Muscle of arm (tissue), 14 donors: ENCODE results near the gene PANX3. TPM values are rescaled to one million over a fixed set of nuclear protein-coding genes. Genes with fewer than 3 reads are reported as not detected.
"Not testable (repeated sequence)": the region's sequence is repeated elsewhere in the genome, so short reads cannot be mapped to it uniquely, and the experiment has no call there.

Source experiments
- DNase-seq: peaks from one replicate; pipeline ENCODE4 v3.0.0-alpha.2; 2013
- long read RNA-seq, 11 donors: transcript quantifications; one replicate each; lab custom pipeline, GENCODE V29; 2026
- polyA plus RNA-seq, 12 donors: library from polyadenylated mRNA; unstranded; fragments of 120-200 nt; gene quantifications; one replicate each; pipeline ENCODE4 v1.2.1, GENCODE V29; 2013; ENCODE audit not compliant: insufficient read length in 12 of 12

Gene PANX3, protein sequence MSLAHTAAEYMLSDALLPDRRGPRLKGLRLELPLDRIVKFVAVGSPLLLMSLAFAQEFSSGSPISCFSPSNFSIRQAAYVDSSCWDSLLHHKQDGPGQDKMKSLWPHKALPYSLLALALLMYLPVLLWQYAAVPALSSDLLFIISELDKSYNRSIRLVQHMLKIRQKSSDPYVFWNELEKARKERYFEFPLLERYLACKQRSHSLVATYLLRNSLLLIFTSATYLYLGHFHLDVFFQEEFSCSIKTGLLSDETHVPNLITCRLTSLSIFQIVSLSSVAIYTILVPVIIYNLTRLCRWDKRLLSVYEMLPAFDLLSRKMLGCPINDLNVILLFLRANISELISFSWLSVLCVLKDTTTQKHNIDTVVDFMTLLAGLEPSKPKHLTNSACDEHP
- under 1 TPM in 4 of 12 donors, not detected in 8; 0.10 to 0.18 (median 0.15) TPM for polyA plus RNA-seq
- long read RNA-seq, donor 1 = 0 reads
- long read RNA-seq, donor 2 = 0 reads
- long read RNA-seq, donor 3 = 0 reads
- long read RNA-seq, donor 4 = 0 reads
- long read RNA-seq, donor 5 = 0 reads
- long read RNA-seq, donor 6 = 0 reads
- long read RNA-seq, donor 7 = 0 reads
- long read RNA-seq, donor 8 = 0 reads
- long read RNA-seq, donor 9 = 0 reads
- long read RNA-seq, donor 10 = 0 reads
- long read RNA-seq, donor 11 = 0 reads

- DNase-seq = no peak
Measured at GRCh38 chr11:124611064-124611463, at the start of gene PANX3. Gene PANX3, plus strand, starts transcription at chr11:124611428. Its CDS starts 129 bp downstream, at chr11:124611557.

- no peak for DNase-seq
Measured at GRCh38 chr11:124569697-124570096, 41.5 kb upstream of the PANX3 start, which contains the start of gene OR8A1. Gene OR8A1, plus strand, starts transcription at chr11:124569997. Its CDS starts 123 bp downstream, at chr11:124570120.

- DNase-seq = no peak
Measured at GRCh38 chr11:124570160-124570559, 41.1 kb upstream of the PANX3 start.

DNA sequence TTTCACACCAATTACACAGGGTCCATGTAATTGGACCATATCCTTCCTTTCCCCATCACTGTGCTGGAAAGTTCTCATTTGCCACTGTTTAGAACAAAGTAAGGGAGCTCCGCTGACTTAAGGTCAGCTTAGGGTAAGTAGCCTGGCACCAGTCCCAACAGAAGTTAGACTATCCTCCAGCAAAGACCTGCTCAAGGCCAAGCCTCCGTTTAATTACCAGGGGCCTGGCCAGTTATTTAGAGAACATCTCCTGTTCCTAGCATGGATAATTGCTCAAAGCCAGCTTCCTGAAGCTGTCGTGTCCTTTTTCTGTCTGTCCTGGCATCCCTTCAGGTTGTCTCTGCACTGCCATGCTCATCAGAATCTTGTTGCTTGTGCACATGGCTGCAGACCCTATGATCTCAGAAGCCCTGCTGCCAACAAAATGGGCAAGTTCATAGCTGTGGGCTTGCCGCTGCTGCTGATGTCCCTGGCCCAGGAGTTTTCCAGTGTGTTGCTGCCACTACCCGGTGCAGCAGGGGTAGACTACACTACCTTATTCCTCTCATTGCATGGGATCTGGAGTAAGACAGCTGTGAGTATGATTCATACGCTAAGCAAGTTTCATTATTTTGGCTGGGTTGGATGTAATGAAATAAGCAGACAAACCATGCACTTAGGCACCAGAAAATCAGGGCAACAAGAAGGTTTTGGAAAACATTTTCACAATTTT is 33.4 kb upstream of the PANX3 start:
- peak; percentile 15 for DNase-seq

- DNase-seq = no peak
Measured at GRCh38 chr11:124578761-124579160, 32.5 kb upstream of the PANX3 start.

DNA sequence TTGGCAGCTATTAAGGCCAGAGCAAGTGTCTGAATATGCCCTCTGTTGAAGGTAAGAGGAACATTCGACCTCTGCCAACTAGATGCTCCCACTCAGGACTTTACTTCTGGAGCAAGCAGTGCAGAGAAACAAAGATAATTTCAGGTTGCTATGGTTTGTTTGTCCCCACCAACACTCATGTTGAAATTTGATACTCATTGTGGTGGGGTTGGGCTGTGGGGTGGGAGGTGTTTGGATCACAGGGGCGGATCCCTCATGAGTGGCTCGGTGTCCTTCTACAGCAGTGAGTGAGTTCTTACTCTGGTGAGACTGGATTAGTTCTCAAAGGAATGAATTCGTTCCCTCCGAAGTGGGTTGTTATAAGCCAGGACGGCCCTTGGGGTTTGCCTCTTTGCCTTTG is 29.4 kb upstream of the PANX3 start:
- DNase-seq = no peak

GRCh38 chr11:124582565-124582964 is 28.7 kb upstream of the PANX3 start:
- no peak for DNase-seq

- no peak for DNase-seq
Measured at GRCh38 chr11:124583781-124584180, 27.4 kb upstream of the PANX3 start.

DNA sequence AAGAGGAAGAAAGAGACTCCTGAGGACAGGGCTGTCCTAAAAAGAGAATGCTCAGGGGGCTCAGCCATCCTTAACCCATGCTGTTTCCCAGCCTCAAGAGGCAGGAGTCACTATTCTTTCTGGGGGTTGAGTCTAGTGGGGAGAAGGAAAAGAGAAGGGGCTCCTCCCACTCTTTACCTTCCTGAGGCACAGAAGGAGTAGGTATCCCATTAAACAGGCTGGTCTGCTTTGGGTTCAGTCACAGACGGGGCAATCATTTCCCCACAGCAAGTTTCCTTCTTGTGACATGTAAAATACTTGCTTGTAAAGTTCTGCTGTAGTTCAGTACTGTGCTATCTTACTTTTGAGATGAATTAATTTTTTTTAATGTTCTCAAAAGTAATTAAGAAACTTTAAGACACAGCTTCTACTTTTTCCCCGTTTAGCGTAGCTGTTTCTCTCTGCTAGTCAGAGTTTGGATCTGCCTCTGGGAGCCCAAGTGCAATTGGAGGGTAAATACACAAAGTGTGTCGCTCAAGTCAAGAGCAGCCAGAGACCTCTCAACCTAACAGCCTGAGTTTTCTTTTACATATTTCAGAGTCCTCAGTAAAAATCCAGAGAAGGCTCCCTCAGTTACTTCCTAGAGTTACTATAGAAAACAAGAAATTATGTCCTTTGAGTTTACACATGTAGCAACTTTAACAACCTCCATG is 26.4 kb upstream of the PANX3 start:
- DNase-seq = no peak

GRCh38 chr11:124586238-124586860 is 24.9 kb upstream of the PANX3 start:
- peak; percentile 69 for DNase-seq

DNA sequence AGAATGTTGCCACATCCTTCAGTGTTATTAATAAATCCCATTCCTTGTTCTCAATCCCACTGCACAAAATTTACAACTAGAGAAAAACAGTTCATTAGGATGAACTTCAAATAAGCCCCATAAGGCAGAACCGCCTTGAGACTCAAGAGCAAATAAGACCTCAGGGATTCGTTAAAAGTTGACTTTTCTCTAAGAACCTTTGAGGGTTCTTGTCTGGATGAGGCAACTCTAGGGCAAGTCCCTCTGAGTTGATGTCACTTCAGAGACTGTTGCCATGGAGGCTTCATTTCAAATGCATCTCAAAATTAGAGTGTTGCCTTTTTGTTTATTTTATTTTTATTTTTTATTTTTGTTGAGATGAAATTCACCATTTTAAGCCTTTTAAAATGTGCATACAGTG is 19.8 kb upstream of the PANX3 start:
- DNase-seq = no peak

- no peak for DNase-seq
Measured at GRCh38 chr11:124592627-124593026, 18.6 kb upstream of the PANX3 start.

DNA sequence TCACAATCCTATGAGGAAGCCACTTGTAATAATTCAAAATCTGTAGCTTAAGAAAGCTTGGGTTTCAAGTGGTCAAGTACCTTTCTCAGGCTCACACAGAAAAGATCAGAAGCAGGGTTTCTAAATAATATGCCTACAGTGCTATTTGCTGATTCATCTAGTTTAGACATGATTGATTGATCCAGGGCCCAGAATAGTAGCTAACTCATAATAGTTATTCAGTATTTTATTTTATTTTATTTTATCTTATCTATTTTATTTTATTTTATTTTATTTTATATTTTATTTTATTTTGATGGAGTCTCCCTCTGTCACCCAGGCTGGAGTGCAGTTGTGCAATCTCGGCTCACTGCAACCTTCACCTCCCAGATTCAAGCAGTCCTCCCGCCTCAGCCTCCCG is 15.9 kb upstream of the PANX3 start:
- no peak for DNase-seq

- no peak for DNase-seq
Measured at GRCh38 chr11:124597626-124598025, 13.6 kb upstream of the PANX3 start.

GRCh38 chr11:124600621-124601320 is 10.5 kb upstream of the PANX3 start:
- DNase-seq = no peak

DNA sequence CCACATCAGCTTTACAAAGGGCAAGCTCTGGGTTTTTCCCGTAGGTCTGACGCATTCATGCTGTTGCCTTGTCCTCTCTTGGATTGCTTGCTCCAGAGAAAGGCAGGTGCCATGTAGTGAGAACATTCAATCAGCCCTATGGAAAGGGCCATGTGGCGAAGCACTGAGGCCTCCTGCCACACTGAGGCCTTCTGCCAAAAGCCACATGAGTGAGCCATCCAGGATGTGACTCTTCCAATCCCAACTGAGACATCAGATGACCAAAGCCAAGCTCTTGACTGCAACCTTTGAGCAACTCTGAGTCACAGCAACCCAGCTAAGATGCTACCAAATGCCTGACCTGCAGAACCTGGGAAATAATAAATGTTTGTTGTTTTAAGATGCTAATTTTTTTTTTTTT is 9.0 kb upstream of the PANX3 start:
- no peak for DNase-seq

GRCh38 chr11:124602723-124603122 is 8.5 kb upstream of the PANX3 start:
- DNase-seq = not testable (repeated sequence)

DNA sequence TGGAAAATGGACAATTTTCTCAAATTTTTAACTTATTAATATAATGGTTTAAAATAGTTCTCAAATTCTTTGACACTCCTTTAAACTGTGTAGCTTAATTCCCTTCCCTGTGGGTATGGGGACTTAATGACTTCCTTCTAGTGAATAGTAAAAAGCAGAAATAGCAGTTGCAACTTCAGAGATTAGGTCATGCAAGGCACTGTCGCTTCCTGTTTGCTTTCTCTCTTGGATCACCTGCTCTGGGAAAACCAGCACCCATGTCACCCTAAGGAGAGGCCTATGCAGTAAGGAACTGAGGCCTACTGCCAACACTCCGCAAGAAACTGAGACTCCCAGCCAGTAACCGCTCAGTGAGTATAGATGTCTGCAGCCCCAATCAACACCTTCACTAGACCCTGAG is 5.5 kb upstream of the PANX3 start:
- no peak for DNase-seq

DNA sequence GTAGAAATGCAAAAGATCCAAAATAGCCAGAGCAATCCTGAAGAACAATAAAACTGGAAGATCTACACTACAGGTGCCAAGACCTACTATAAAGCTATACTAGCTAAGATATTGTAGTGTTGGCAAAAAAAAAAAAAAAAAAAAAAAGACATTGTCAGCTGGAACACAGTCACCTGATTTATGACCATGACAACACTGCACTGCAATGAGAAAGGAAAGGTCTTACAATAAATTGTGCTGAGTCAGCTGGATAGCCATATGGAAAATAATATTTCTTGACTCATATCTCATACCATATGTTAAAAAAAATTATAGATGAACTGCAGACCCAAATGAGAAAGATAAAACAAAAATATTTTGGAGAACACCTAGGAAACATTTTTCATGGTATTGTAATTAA is 3.1 kb upstream of the PANX3 start:
- DNase-seq = no peak

DNA sequence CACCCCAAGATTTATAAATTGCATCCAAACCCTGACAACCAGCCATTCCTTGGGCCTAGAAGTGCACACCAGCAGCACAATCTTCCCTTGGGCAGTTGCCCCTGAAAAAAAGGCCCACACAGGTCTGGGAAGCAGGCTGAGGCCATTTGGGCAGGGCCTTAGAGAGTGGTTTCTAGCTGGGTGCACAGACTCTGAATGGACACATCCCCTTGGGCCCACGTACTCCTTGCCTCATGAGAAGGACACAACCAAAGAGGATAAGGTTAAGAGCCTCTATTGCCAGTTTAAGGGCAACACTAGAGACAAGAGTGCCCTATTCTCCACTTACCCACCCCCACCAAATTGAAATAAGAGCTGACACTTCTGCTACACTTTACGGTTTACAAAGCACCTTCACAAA is 933 bp upstream of the PANX3 start:
- no peak for DNase-seq

- DNase-seq = no peak
Measured at GRCh38 chr11:124612045-124612444, 817 bp downstream of the PANX3 start.
